Measurements from ENCODE around the gene LRR1.
"Not testable (repeated sequence)": the region's sequence is repeated elsewhere in the genome, so short reads cannot be mapped to it uniquely, and the experiment has no call there.

Gene LRR1

GRCh38 chr14:49584981-49585640 is 13.6 kb upstream of the LRR1 start:
- peak overlapping the region; percentile 98 for H3K4me3 ChIP-seq (ENCODE audit: low read length)
- not testable (repeated sequence) for DNase-seq (ENCODE audit: low read depth, low spot score)

- peak within 1 kb of the TSS; percentile 98 for H3K4me3 ChIP-seq (ENCODE audit: low read length)
- peak; percentile 100 for DNase-seq (ENCODE audit: low read depth, low spot score)
Observed at GRCh38 chr14:49585803-49586672, 12.7 kb upstream of the LRR1 start, which contains the start of gene RPS29. Gene RPS29 (minus strand): TSS chr14:49586380. CDS start chr14:49586346, 34 bp downstream.

GRCh38 chr14:49586673-49587460 is 11.9 kb upstream of the LRR1 start:
- H3K4me3 ChIP-seq (ENCODE audit: low read length) = peak overlapping the region; percentile 98
- DNase-seq (ENCODE audit: low read depth, low spot score) = peak; percentile 84

- H3K4me3 ChIP-seq (ENCODE audit: low read length) = no peak overlapping the region
- DNase-seq (ENCODE audit: low read depth, low spot score) = no peak
Observed at GRCh38 chr14:49589387-49589786, 9.4 kb upstream of the LRR1 start.

- H3K4me3 ChIP-seq (ENCODE audit: low read length) = no peak overlapping the region
- DNase-seq (ENCODE audit: low read depth, low spot score) = no peak
Observed at GRCh38 chr14:49593016-49593415, 5.7 kb upstream of the LRR1 start.

GRCh38 chr14:49594347-49595091 is 4.2 kb upstream of the LRR1 start:
- H3K4me3 ChIP-seq (ENCODE audit: low read length) = no peak overlapping the region
- DNase-seq (ENCODE audit: low read depth, low spot score) = peak; percentile 48

- no peak for DNase-seq (ENCODE audit: low read depth, low spot score)
- peak overlapping the region; percentile 98 for H3K4me3 ChIP-seq (ENCODE audit: low read length)
Observed at GRCh38 chr14:49598189-49598484, 603 bp upstream of the LRR1 start.

- no peak for DNase-seq (ENCODE audit: low read depth, low spot score)
- H3K4me3 ChIP-seq (ENCODE audit: low read length) = no peak overlapping the region
Observed at GRCh38 chr14:49607583-49607982, 8.8 kb downstream of the LRR1 start.

- H3K4me3 ChIP-seq (ENCODE audit: low read length) = no peak overlapping the region
- no peak for DNase-seq (ENCODE audit: low read depth, low spot score)
Observed at GRCh38 chr14:49612251-49612650, 13.5 kb downstream of the LRR1 start.

- DNase-seq (ENCODE audit: low read depth, low spot score) = no peak
- no peak overlapping the region for H3K4me3 ChIP-seq (ENCODE audit: low read length)
Observed at GRCh38 chr14:49612671-49613070, 13.9 kb downstream of the LRR1 start.

GRCh38 chr14:49614196-49614595 is 15.5 kb downstream of the LRR1 start:
- no peak for DNase-seq (ENCODE audit: low read depth, low spot score)
- H3K4me3 ChIP-seq (ENCODE audit: low read length) = no peak overlapping the region

GRCh38 chr14:49615776-49616175 is 17.0 kb downstream of the LRR1 start:
- H3K4me3 ChIP-seq (ENCODE audit: low read length) = no peak overlapping the region
- no peak for DNase-seq (ENCODE audit: low read depth, low spot score)

- no peak for DNase-seq (ENCODE audit: low read depth, low spot score)
- no peak overlapping the region for H3K4me3 ChIP-seq (ENCODE audit: low read length)
Observed at GRCh38 chr14:49617852-49618519, 19.2 kb downstream of the LRR1 start.

GRCh38 chr14:49619273-49619672 is 20.5 kb downstream of the LRR1 start:
- not testable (repeated sequence) for DNase-seq (ENCODE audit: low read depth, low spot score)
- peak overlapping the region; percentile 74 for H3K4me3 ChIP-seq (ENCODE audit: low read length)

- H3K4me3 ChIP-seq (ENCODE audit: low read length) = peak overlapping the region; percentile 74
- no peak for DNase-seq (ENCODE audit: low read depth, low spot score)
Observed at GRCh38 chr14:49619730-49620129, 21.0 kb downstream of the LRR1 start.

- H3K4me3 ChIP-seq (ENCODE audit: low read length) = peak within 1 kb of the TSS; percentile 74
- DNase-seq (ENCODE audit: low read depth, low spot score) = peak; percentile 97
Observed at GRCh38 chr14:49620182-49621113, 21.7 kb downstream of the LRR1 start, which contains the start of the genes MGAT2 and RPL36AL. Gene MGAT2 (plus strand): TSS chr14:49620799. CDS start chr14:49621269, 470 bp downstream. Gene RPL36AL (minus strand): TSS chr14:49620626. CDS start chr14:49619104, 1,522 bp downstream.

GRCh38 chr14:49621114-49621881 is 22.6 kb downstream of the LRR1 start:
- no peak for DNase-seq (ENCODE audit: low read depth, low spot score)
- H3K4me3 ChIP-seq (ENCODE audit: low read length) = peak overlapping the region; percentile 74

Data from Jurkat, Clone E6-1 (cell line).